ENCODE data around the gene PSME1.

DNA sequence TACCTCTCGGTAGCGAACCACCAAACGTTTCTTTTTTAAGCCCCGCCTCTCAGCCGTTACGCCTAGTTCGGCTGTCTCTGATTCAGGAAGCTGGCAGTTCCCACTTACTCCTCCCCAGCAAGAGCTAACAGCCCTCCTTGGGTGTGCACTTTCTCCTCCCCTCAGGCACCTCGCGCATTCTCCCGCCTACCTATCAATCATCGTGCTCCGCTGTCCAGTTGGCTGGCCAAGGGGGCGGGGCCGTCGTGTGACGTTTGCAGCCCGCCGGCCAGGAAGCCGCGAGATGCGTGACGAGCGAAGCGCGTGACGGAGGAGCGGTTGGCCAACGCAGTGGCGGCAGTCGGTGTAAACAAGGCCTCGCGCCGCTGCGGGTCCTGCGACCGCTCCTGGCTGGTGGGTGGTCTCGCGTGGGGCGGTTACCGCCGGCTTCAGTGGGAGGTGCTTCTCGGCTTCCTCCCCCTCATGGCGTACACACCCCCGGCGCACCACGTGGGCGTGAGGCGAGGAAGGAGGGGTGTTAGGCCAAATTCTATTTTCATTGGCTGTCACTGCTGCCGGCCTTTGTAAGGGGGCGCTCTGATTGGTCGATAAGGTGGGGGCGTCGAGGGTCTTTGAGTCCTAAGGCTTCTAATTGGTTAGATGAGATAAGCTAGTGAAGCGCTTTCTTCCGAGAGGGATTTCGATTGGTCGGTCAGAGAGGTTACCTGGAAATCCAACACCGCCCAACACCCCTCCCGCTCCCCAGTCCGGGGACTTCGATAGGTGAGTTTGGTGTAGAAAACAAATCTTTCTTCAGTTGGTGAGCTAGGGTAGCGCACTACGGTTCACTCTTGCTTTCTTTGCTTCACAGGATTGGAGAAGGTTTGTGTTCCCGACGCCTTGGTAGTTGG lies 21.2 kb upstream of the PSME1 start, which contains the start of the genes DCAF11 and NRL:
- TF ChIP-seq, protein P1, sequence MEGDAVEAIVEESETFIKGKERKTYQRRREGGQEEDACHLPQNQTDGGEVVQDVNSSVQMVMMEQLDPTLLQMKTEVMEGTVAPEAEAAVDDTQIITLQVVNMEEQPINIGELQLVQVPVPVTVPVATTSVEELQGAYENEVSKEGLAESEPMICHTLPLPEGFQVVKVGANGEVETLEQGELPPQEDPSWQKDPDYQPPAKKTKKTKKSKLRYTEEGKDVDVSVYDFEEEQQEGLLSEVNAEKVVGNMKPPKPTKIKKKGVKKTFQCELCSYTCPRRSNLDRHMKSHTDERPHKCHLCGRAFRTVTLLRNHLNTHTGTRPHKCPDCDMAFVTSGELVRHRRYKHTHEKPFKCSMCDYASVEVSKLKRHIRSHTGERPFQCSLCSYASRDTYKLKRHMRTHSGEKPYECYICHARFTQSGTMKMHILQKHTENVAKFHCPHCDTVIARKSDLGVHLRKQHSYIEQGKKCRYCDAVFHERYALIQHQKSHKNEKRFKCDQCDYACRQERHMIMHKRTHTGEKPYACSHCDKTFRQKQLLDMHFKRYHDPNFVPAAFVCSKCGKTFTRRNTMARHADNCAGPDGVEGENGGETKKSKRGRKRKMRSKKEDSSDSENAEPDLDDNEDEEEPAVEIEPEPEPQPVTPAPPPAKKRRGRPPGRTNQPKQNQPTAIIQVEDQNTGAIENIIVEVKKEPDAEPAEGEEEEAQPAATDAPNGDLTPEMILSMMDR (IDR thresholded peaks at IDR 0.05): peak in 1 of 4 experiments; percentile 4
- peak; percentile 49 to 61 for TF ChIP-seq POLR2A (IDR thresholded peaks at IDR 0.05)
